ENCODE measurements around the gene USP53.

DNA sequence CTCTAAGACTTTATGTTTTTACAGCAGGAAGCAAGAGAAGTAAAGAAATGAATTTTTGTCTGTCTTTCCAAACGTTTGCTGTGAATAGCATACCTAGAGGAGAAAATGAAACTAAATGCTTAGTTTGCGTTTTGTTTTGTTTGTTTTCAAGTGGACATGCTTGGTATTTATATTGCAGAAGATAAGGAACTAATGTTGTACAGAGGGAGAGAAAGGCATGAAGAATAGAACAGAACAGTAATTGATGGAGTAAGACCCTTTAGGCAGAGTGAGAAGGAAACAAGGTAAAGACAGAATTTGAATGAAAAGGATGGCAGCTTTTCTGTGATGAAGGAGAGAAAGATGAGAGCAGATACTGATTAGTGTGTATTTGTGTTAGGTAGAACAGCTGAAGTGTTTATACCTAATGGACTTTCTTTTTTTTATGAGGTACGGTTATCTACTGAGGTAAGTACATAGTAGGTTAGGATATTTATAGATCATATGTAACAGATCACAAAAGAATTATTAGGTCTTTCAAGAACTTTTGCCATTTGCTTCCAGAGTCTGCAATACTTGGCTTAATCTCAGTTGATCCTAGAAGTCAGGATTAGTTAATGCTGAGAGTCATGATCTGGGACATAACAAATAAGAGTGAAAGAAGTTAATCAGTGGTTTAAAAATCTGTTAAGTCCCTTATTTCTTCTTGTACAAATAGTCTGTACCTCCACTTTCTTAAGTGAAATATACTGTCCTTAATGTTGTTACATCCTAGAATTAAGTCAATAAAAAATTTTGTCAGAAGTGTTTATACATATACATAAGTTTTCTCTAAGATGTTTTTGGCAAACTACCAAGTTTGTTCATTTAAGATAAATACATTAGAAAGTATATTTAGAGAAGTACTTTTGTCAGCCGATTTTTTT lies 72.6 kb downstream of the USP53 start:
- TF ChIP-seq, protein P1, sequence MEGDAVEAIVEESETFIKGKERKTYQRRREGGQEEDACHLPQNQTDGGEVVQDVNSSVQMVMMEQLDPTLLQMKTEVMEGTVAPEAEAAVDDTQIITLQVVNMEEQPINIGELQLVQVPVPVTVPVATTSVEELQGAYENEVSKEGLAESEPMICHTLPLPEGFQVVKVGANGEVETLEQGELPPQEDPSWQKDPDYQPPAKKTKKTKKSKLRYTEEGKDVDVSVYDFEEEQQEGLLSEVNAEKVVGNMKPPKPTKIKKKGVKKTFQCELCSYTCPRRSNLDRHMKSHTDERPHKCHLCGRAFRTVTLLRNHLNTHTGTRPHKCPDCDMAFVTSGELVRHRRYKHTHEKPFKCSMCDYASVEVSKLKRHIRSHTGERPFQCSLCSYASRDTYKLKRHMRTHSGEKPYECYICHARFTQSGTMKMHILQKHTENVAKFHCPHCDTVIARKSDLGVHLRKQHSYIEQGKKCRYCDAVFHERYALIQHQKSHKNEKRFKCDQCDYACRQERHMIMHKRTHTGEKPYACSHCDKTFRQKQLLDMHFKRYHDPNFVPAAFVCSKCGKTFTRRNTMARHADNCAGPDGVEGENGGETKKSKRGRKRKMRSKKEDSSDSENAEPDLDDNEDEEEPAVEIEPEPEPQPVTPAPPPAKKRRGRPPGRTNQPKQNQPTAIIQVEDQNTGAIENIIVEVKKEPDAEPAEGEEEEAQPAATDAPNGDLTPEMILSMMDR (IDR thresholded peaks at IDR 0.05; ENCODE audit: low read length) = no peak
- no peak for TF ChIP-seq EZH2phosphoT487 (IDR thresholded peaks at IDR 0.05; ENCODE audit: low read length)

All from MM.1S (cell line).